H1 (cell line): ENCODE measurements around the gene CATSPERD. TPM values are rescaled to one million over a fixed set of nuclear protein-coding genes. Genes with fewer than 3 reads are reported as not detected.

Experiments used
- KDM5A ChIP-seq: fragments of 200-600 bp; IDR thresholded peaks from 2 replicates; pipeline ENCODE4 v1.7.1; 2012; ENCODE audit warnings: mild to moderate bottlenecking, low read length, inconsistent platforms, mixed read lengths
- NANOG ChIP-seq: IDR thresholded peaks from 2 replicates; pipeline ENCODE4 v1.6.1; 2011; ENCODE audit warnings: low read length, low read depth, mild to moderate bottlenecking, inconsistent platforms; ENCODE audit not compliant: insufficient read depth, poor library complexity, severe bottlenecking
- POLR2A ChIP-seq, 2 experiments: IDR thresholded peaks; 1 replicate in 1 of 2; 2 replicates in 1 of 2; pipeline ENCODE4 v1.6.1; 2011; ENCODE audit warnings: low read depth in 2 of 2, low read length in 2 of 2, mild to moderate bottlenecking in 2 of 2; ENCODE audit errors: control extremely low read depth in 1 of 2
- SIN3A ChIP-seq, 2 experiments: IDR thresholded peaks in 1 of 2; conservative IDR thresholded peaks in 1 of 2; 2 replicates each; pipeline ENCODE4 v1.6.1; 2011 to 2012; ENCODE audit warnings: low read length in 2 of 2, improper control_type of control experiment in 1 of 2, low read depth in 1 of 2, mild to moderate bottlenecking in 1 of 2
- TEAD4 ChIP-seq: IDR thresholded peaks from 2 replicates; pipeline ENCODE4 v1.6.1; 2012; ENCODE audit warnings: low read depth, low read length, inconsistent platforms, mixed read lengths
- polyA plus RNA-seq, 7 experiments: library from polyadenylated mRNA; depleted of rRNA in 3 of 7; stranded (reverse) in 5 of 7; unstranded in 2 of 7; fragments of >200 nt in 5 of 7; fragments of 200-250 nt in 2 of 7; gene quantifications; 1 replicate in 5 of 7; 2 replicates in 1 of 7; 4 replicates in 1 of 7; pipeline versions ENCODE4 v1.2.1 to v1.2.3, GENCODE V29; 2011 to 2013; ENCODE audit warnings: missing spikeins in 2 of 7, mixed read lengths in 2 of 7
- total RNA-seq: library from RNA; stranded (reverse); fragmentation: NEBNext Ultra II Directional; extraction: Animal tissue kit (Norgen Biotek cat#: 25700); gene quantifications from 2 replicates; pipeline ENCODE4 v1.2.1, GENCODE V29; 2021
- TF ChIP-seq, protein P1 (sequence below): IDR thresholded peaks from 2 replicates; pipeline ENCODE4 v1.6.1; 2012; ENCODE audit warnings: inconsistent platforms

CATSPERD gene
- total and polyA plus RNA-seq, 2 of the 8 experiments (the other 6 are each of a cell fraction or from before 2014, with no cell fraction given) = 0.12 TPM; not detected in 1

GRCh38 chr19:5694167-5694955, 26.1 kb upstream of the CATSPERD start (continued):
- TF ChIP-seq SIN3A (conservative IDR thresholded peaks at IDR 0.05 in 1 of 2, IDR thresholded peaks at IDR 0.05 in 1 of 2; ENCODE audit: low read depth in 1 of 2, low read length in 2 of 2) (no peak), KDM5A (no peak), NANOG (no peak), TEAD4 (no peak), POLR2A (IDR thresholded peaks at IDR 0.05; ENCODE audit: control extremely low read depth in 1 of 2, low read depth in 2 of 2, low read length in 2 of 2) (no peak; a peak in 1 of 3 replicates)
- TF ChIP-seq, protein P1, sequence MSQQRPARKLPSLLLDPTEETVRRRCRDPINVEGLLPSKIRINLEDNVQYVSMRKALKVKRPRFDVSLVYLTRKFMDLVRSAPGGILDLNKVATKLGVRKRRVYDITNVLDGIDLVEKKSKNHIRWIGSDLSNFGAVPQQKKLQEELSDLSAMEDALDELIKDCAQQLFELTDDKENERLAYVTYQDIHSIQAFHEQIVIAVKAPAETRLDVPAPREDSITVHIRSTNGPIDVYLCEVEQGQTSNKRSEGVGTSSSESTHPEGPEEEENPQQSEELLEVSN = no peak
